ENCODE measurements around the gene ELOVL7. TPM values are rescaled to one million over a fixed set of nuclear protein-coding genes. Genes with fewer than 3 reads are reported as not detected.
"Not testable (repeated sequence)": the region's sequence is repeated elsewhere in the genome, so short reads cannot be mapped to it uniquely, and the experiment has no call there.

The ELOVL7 gene
- total RNA-seq, 2 experiments from 2014 or later: 0.42 to 0.99 TPM

GRCh38 chr5:60803712-60804111, 40.4 kb downstream of the ELOVL7 start:
- H3K9me3 Mint-ChIP-seq: peaks cover 2% of the 10 kb centered on the region

GRCh38 chr5:60802986-60803385, 41.1 kb downstream of the ELOVL7 start:
- Mint-ChIP-seq H3K4me1 (no peaks in the 10 kb centered on the region), H3K27ac (no peak overlapping the region), H3K27me3 (peaks cover 2% of the 10 kb centered on the region), H3K4me3 (no peak overlapping the region), H3K9me3 (peaks cover 2% of the 10 kb centered on the region), H3K36me3 (ENCODE audit: low read depth) (no peaks in the 10 kb centered on the region)
- ChIA-PET CTCF (no interaction called here), POLR2A (no interaction called here)
- no peak for DNase-seq

More at GRCh38 chr5:60803712-60804111, 40.4 kb downstream of the ELOVL7 start:
- H3K4me1 Mint-ChIP-seq: no peaks in the 10 kb centered on the region
- ChIA-PET POLR2A (no interaction called here), CTCF (no interaction called here)
- DNase-seq: no peak
- H3K27me3 Mint-ChIP-seq: peaks cover 2% of the 10 kb centered on the region
- no peak overlapping the region for H3K27ac Mint-ChIP-seq
- no peaks in the 10 kb centered on the region for H3K36me3 Mint-ChIP-seq (ENCODE audit: low read depth)
- no peak overlapping the region for H3K4me3 Mint-ChIP-seq

- Mint-ChIP-seq H3K27me3 (peaks cover 2% of the 10 kb centered on the region), H3K4me3 (no peak overlapping the region), H3K27ac (no peak overlapping the region), H3K36me3 (ENCODE audit: low read depth) (no peaks in the 10 kb centered on the region), H3K9me3 (peaks cover 2% of the 10 kb centered on the region), H3K4me1 (no peaks in the 10 kb centered on the region)
- ChIA-PET POLR2A (no interaction called here), CTCF (no interaction called here)
- DNase-seq: no peak
Measured at GRCh38 chr5:60802226-60802625, 41.8 kb downstream of the ELOVL7 start.

- no peaks in the 10 kb centered on the region for H3K36me3 Mint-ChIP-seq (ENCODE audit: low read depth)
- H3K27me3 Mint-ChIP-seq: peaks cover 2% of the 10 kb centered on the region
- no peaks in the 10 kb centered on the region for H3K4me1 Mint-ChIP-seq
- no peak for DNase-seq
- no peak overlapping the region for H3K4me3 Mint-ChIP-seq
- POLR2A ChIA-PET: no interaction called here
- no peak overlapping the region for H3K27ac Mint-ChIP-seq
- CTCF ChIA-PET: no interaction called here
- no peaks in the 10 kb centered on the region for H3K9me3 Mint-ChIP-seq
Measured at GRCh38 chr5:60797482-60798153, 46.5 kb downstream of the ELOVL7 start.

GRCh38 chr5:60795424-60795950, 48.6 kb downstream of the ELOVL7 start:
- H3K36me3 Mint-ChIP-seq (ENCODE audit: low read depth); POLR2A ChIA-PET; H3K4me1 Mint-ChIP-seq; DNase-seq; H3K27me3 Mint-ChIP-seq; H3K9me3 Mint-ChIP-seq; H3K27ac Mint-ChIP-seq; H3K4me3 Mint-ChIP-seq: not testable (repeated sequence)
- CTCF ChIA-PET: interaction anchor here (1.0 kb wide), 1 partner anchor 25 kb away, joined by 3 read pairs; no protein-coding TSS in a partner anchor

GRCh38 chr5:60794691-60795090, 49.4 kb downstream of the ELOVL7 start:
- POLR2A ChIA-PET: no interaction called here
- no peak for DNase-seq
- Mint-ChIP-seq H3K9me3 (no peaks in the 10 kb centered on the region), H3K4me1 (no peaks in the 10 kb centered on the region), H3K4me3 (no peak overlapping the region), H3K36me3 (ENCODE audit: low read depth) (no peaks in the 10 kb centered on the region), H3K27me3 (peaks cover 2% of the 10 kb centered on the region), H3K27ac (no peak overlapping the region)
- CTCF ChIA-PET: interaction anchor here (1.0 kb wide), 1 partner anchor 26 kb away, joined by 3 read pairs; no protein-coding TSS in a partner anchor

GRCh38 chr5:60792438-60792837, 51.6 kb downstream of the ELOVL7 start:
- no peak for DNase-seq
- peaks cover 2% of the 10 kb centered on the region for H3K27me3 Mint-ChIP-seq
- POLR2A ChIA-PET: no interaction called here
- no peak overlapping the region for H3K27ac Mint-ChIP-seq
- H3K36me3 Mint-ChIP-seq (ENCODE audit: low read depth): no peaks in the 10 kb centered on the region
- CTCF ChIA-PET: no interaction called here
- H3K4me3 Mint-ChIP-seq: no peak overlapping the region
- H3K9me3 Mint-ChIP-seq: no peaks in the 10 kb centered on the region
- H3K4me1 Mint-ChIP-seq: no peaks in the 10 kb centered on the region

GRCh38 chr5:60789551-60789950, 54.5 kb downstream of the ELOVL7 start:
- ChIA-PET CTCF (no interaction called here), POLR2A (no interaction called here)
- Mint-ChIP-seq H3K27ac (no peak overlapping the region), H3K27me3 (peaks cover 2% of the 10 kb centered on the region), H3K4me1 (no peaks in the 10 kb centered on the region), H3K36me3 (ENCODE audit: low read depth) (no peaks in the 10 kb centered on the region), H3K9me3 (no peaks in the 10 kb centered on the region), H3K4me3 (no peak overlapping the region)
- DNase-seq: no peak

- Mint-ChIP-seq H3K27me3 (peaks cover 2% of the 10 kb centered on the region), H3K27ac (no peak overlapping the region), H3K4me1 (no peaks in the 10 kb centered on the region), H3K4me3 (no peak overlapping the region), H3K36me3 (ENCODE audit: low read depth) (no peaks in the 10 kb centered on the region), H3K9me3 (no peaks in the 10 kb centered on the region)
- no peak for DNase-seq
- ChIA-PET CTCF (no interaction called here), POLR2A (no interaction called here)
Measured at GRCh38 chr5:60788863-60789513, 55.1 kb downstream of the ELOVL7 start.

GRCh38 chr5:60779466-60779865, 64.6 kb downstream of the ELOVL7 start:
- Mint-ChIP-seq H3K36me3 (ENCODE audit: low read depth) (no peaks in the 10 kb centered on the region), H3K9me3 (no peaks in the 10 kb centered on the region), H3K4me3 (no peak overlapping the region), H3K27me3 (peaks cover 6% of the 10 kb centered on the region), H3K27ac (no peak overlapping the region), H3K4me1 (no peaks in the 10 kb centered on the region)
- POLR2A ChIA-PET: no interaction called here
- DNase-seq: no peak
- CTCF ChIA-PET: no interaction called here

- ChIA-PET CTCF (no interaction called here), POLR2A (no interaction called here)
- Mint-ChIP-seq H3K4me1 (no peaks in the 10 kb centered on the region), H3K27me3 (peaks cover 6% of the 10 kb centered on the region), H3K4me3 (no peak overlapping the region), H3K36me3 (ENCODE audit: low read depth) (no peaks in the 10 kb centered on the region), H3K27ac (no peak overlapping the region), H3K9me3 (no peaks in the 10 kb centered on the region)
- DNase-seq: no peak
Measured at GRCh38 chr5:60776343-60776742, 67.7 kb downstream of the ELOVL7 start.

- H3K4me3 Mint-ChIP-seq: no peak overlapping the region
- no peaks in the 10 kb centered on the region for H3K36me3 Mint-ChIP-seq (ENCODE audit: low read depth)
- POLR2A ChIA-PET: no interaction called here
- H3K4me1 Mint-ChIP-seq: no peaks in the 10 kb centered on the region
- no peak overlapping the region for H3K27ac Mint-ChIP-seq
- DNase-seq: no peak
- no peaks in the 10 kb centered on the region for H3K9me3 Mint-ChIP-seq
- peaks cover 3% of the 10 kb centered on the region for H3K27me3 Mint-ChIP-seq
- CTCF ChIA-PET: interaction anchor here (0.9 kb wide), 1 partner anchor 21 kb away, joined by 3 read pairs; no protein-coding TSS in a partner anchor
Measured at GRCh38 chr5:60765019-60765709, 78.9 kb downstream of the ELOVL7 start.

GRCh38 chr5:60763061-60763460, 81.0 kb downstream of the ELOVL7 start:
- peaks cover 6% of the 10 kb centered on the region for H3K27me3 Mint-ChIP-seq
- no peaks in the 10 kb centered on the region for H3K9me3 Mint-ChIP-seq
- H3K4me3 Mint-ChIP-seq: no peak overlapping the region
- H3K4me1 Mint-ChIP-seq: no peaks in the 10 kb centered on the region
- ChIA-PET CTCF (interaction anchor here (0.6 kb wide), 1 partner anchor 719 kb away, joined by 3 read pairs; no protein-coding TSS in a partner anchor), POLR2A (no interaction called here)
- no peak for DNase-seq
- H3K36me3 Mint-ChIP-seq (ENCODE audit: low read depth): no peaks in the 10 kb centered on the region
- H3K27ac Mint-ChIP-seq: no peak overlapping the region
